HL-60 (cell line): ENCODE measurements around the gene GLIS1.

ENCODE experiments used
- CTCF ChIP-seq: IDR thresholded peaks from one replicate; pipeline ENCODE4 v1.5.1; 2011; ENCODE audit warnings: low read length, control low read depth, inconsistent platforms; ENCODE audit not compliant: insufficient read depth
- GABPA ChIP-seq: IDR thresholded peaks from 2 replicates; pipeline ENCODE4 v1.6.1; 2012; ENCODE audit warnings: low read depth
- POLR2AphosphoS5 ChIP-seq: IDR thresholded peaks from 2 replicates; pipeline ENCODE4 v1.6.1; 2012; ENCODE audit warnings: low read depth
- REST ChIP-seq: IDR thresholded peaks from 2 replicates; pipeline ENCODE4 v1.6.1; 2012; ENCODE audit warnings: low read depth; ENCODE audit not compliant: insufficient replicate concordance
- SPI1 ChIP-seq: IDR thresholded peaks from 2 replicates; pipeline ENCODE4 v1.6.1; 2012; ENCODE audit warnings: low read depth, mild to moderate bottlenecking, borderline replicate concordance

- no peak for TF ChIP-seq POLR2AphosphoS5
- TF ChIP-seq REST, result no peak
- TF ChIP-seq CTCF, result no peak
- no peak for TF ChIP-seq GABPA
- no peak for TF ChIP-seq SPI1
Observed at GRCh38 chr1:53687901-53688300, 51.1 kb downstream of the GLIS1 start.
